ENCODE results near the gene CYP2A6. TPM values are rescaled to one million over a fixed set of nuclear protein-coding genes. Genes with fewer than 3 reads are reported as not detected.
A peak's percentile ranks its signal among the peaks of the same experiment; 100 is the strongest.
"Not testable (repeated sequence)": the region's sequence is repeated elsewhere in the genome, so short reads cannot be mapped to it uniquely, and the experiment has no call there.

The CYP2A6 gene
- total and polyA plus RNA-seq, 3 experiments from 2014 or later = not detected

GRCh38 chr19:40810649-40811408 lies 39.4 kb downstream of the CYP2A6 start:
- not testable (repeated sequence) for H3K9me3 ChIP-seq (ENCODE audit: low read length); H3K27me3 Mint-ChIP-seq; H3K27me3 ChIP-seq (ENCODE audit: insufficient read depth, low read length, poor library complexity, severe bottlenecking); H3K9me3 Mint-ChIP-seq
- CTCF ChIA-PET = interaction anchor here (2.1 kb wide), 1 partner anchor 147 kb away, joined by 6 read pairs; no protein-coding TSS in a partner anchor
- POLR2A ChIA-PET = interaction anchor here (0.6 to 0.9 kb wide), 2 partner anchors 9 to 12 kb away, joined by 3 to 4 read pairs; partner anchors contain the start of gene EGLN2
- DNase-seq = peak; percentile 36 to 70 (median 49)
- H3K4me1 ChIP-seq (ENCODE audit: insufficient read depth, low read length) = peaks cover 45% of the 10 kb centered on the region
- Mint-ChIP-seq H3K36me3 (peaks cover 4 to 40% (median 7%) of the 10 kb centered on the region in 3 donors), H3K4me1 (peaks cover 45 to 59% (median 57%) of the 10 kb centered on the region in 3 donors), H3K4me3 (peak overlapping the region; percentile 87 to 98 (median 92)), H3K27ac (peak overlapping the region in 7 of 8 donors; percentile 82 to 98 (median 87))
- H3K36me3 ChIP-seq (ENCODE audit: insufficient read depth, low read length) = peaks cover 15% of the 10 kb centered on the region
- H3K4me3 ChIP-seq (ENCODE audit: low read length) = peak overlapping the region; percentile 55
- peak overlapping the region; percentile 51 for H3K27ac ChIP-seq (ENCODE audit: low read depth, low read length)

GRCh38 chr19:40810160-40810559 lies 40.1 kb downstream of the CYP2A6 start:
- Histone ChIP-seq H3K36me3 (ENCODE audit: insufficient read depth, low read length) (peaks cover 15% of the 10 kb centered on the region), H3K4me3 (ENCODE audit: low read length) (no peak overlapping the region), H3K27me3 (ENCODE audit: insufficient read depth, low read length, poor library complexity, severe bottlenecking) (no peaks in the 10 kb centered on the region), H3K27ac (ENCODE audit: low read depth, low read length) (peak overlapping the region; percentile 18), H3K4me1 (ENCODE audit: insufficient read depth, low read length) (peaks cover 52% of the 10 kb centered on the region), H3K9me3 (ENCODE audit: low read length) (no peaks in the 10 kb centered on the region)
- CTCF ChIA-PET = no interaction called here
- POLR2A ChIA-PET = no interaction called here
- peak overlapping the region; percentile 43 to 76 (median 55) for H3K4me3 Mint-ChIP-seq
- peak overlapping the region in 3 of 8 donors; percentile 27 to 56 (median 46) for H3K27ac Mint-ChIP-seq
- H3K36me3 Mint-ChIP-seq = peaks cover 4 to 42% (median 7%) of the 10 kb centered on the region in 3 donors
- no peak for DNase-seq
- H3K9me3 Mint-ChIP-seq = no peaks in the 10 kb centered on the region
- peaks cover 52 to 65% (median 64%) of the 10 kb centered on the region in 3 donors for H3K4me1 Mint-ChIP-seq
- H3K27me3 Mint-ChIP-seq = peaks cover 0 to 4% of the 10 kb centered on the region in 2 donors

GRCh38 chr19:40809358-40810086 lies 40.7 kb downstream of the CYP2A6 start:
- Mint-ChIP-seq H3K9me3 (no peaks in the 10 kb centered on the region), H3K27me3 (peaks cover 0 to 4% of the 10 kb centered on the region in 2 donors)
- CTCF ChIA-PET = interaction anchor here (1.3 kb wide), 1 partner anchor 57 kb away, joined by 3 read pairs; no protein-coding TSS in a partner anchor

GRCh38 chr19:40808497-40808896 lies 41.8 kb downstream of the CYP2A6 start:
- peaks cover 15% of the 10 kb centered on the region for H3K36me3 ChIP-seq (ENCODE audit: insufficient read depth, low read length)
- CTCF ChIA-PET = interaction anchor here (1.0 to 4.6 kb wide), 6 partner anchors 10 to 145 kb away, joined by 3 to 38 read pairs (median 12); partner anchors contain the start of genes EGLN2 and RAB4B
- H3K27me3 ChIP-seq (ENCODE audit: insufficient read depth, low read length, poor library complexity, severe bottlenecking) = no peaks in the 10 kb centered on the region
- POLR2A ChIA-PET = no interaction called here
- no peak for DNase-seq
- Mint-ChIP-seq H3K4me3 (peak overlapping the region in 3 of 7 donors; percentile 19 to 56 (median 41)), H3K36me3 (peaks cover 5 to 52% (median 7%) of the 10 kb centered on the region in 3 donors), H3K4me1 (peaks cover 68 to 82% (median 81%) of the 10 kb centered on the region in 3 donors), H3K9me3 (no peaks in the 10 kb centered on the region), H3K27ac (peak overlapping the region in 6 of 8 donors; percentile 27 to 100 (median 91)), H3K27me3 (peaks cover 0 to 4% of the 10 kb centered on the region in 2 donors)
- H3K27ac ChIP-seq (ENCODE audit: low read depth, low read length) = no peak overlapping the region
- H3K9me3 ChIP-seq (ENCODE audit: low read length) = no peaks in the 10 kb centered on the region
- no peak overlapping the region for H3K4me3 ChIP-seq (ENCODE audit: low read length)
- H3K4me1 ChIP-seq (ENCODE audit: insufficient read depth, low read length) = peaks cover 69% of the 10 kb centered on the region

More at GRCh38 chr19:40809358-40810086, 40.7 kb downstream of the CYP2A6 start:
- no peak overlapping the region for H3K4me3 ChIP-seq (ENCODE audit: low read length)
- H3K9me3 ChIP-seq (ENCODE audit: low read length) = no peaks in the 10 kb centered on the region
- Mint-ChIP-seq H3K36me3 (peaks cover 5 to 45% (median 7%) of the 10 kb centered on the region in 3 donors), H3K4me3 (peak overlapping the region in 5 of 7 donors; percentile 43 to 76 (median 65)), H3K4me1 (peaks cover 58 to 72% (median 70%) of the 10 kb centered on the region in 3 donors), H3K27ac (peak overlapping the region in 5 of 8 donors; percentile 27 to 56 (median 43))
- H3K36me3 ChIP-seq (ENCODE audit: insufficient read depth, low read length) = peaks cover 15% of the 10 kb centered on the region
- H3K4me1 ChIP-seq (ENCODE audit: insufficient read depth, low read length) = peaks cover 58% of the 10 kb centered on the region
- H3K27me3 ChIP-seq (ENCODE audit: insufficient read depth, low read length, poor library complexity, severe bottlenecking) = no peaks in the 10 kb centered on the region
- peak overlapping the region; percentile 18 for H3K27ac ChIP-seq (ENCODE audit: low read depth, low read length)
- DNase-seq = no peak
- POLR2A ChIA-PET = interaction anchor here (0.7 kb wide), 1 partner anchor 55 kb away, joined by 3 read pairs; no protein-coding TSS in a partner anchor

GRCh38 chr19:40808021-40808325 lies 42.3 kb downstream of the CYP2A6 start:
- Histone ChIP-seq H3K36me3 (ENCODE audit: insufficient read depth, low read length) (peaks cover 15% of the 10 kb centered on the region), H3K27ac (ENCODE audit: low read depth, low read length) (no peak overlapping the region), H3K9me3 (ENCODE audit: low read length) (no peaks in the 10 kb centered on the region), H3K4me1 (ENCODE audit: insufficient read depth, low read length) (peaks cover 74% of the 10 kb centered on the region), H3K4me3 (ENCODE audit: low read length) (no peak overlapping the region), H3K27me3 (ENCODE audit: insufficient read depth, low read length, poor library complexity, severe bottlenecking) (no peaks in the 10 kb centered on the region)
- Mint-ChIP-seq H3K9me3 (no peaks in the 10 kb centered on the region), H3K4me3 (peak overlapping the region in 5 of 7 donors; percentile 13 to 76 (median 56)), H3K36me3 (peaks cover 5 to 56% (median 7%) of the 10 kb centered on the region in 3 donors), H3K27me3 (peaks cover 0 to 4% of the 10 kb centered on the region in 2 donors), H3K4me1 (peaks cover 73 to 86% (median 85%) of the 10 kb centered on the region in 3 donors), H3K27ac (peak overlapping the region; percentile 92 to 100 (median 98))
- DNase-seq = no peak
- CTCF ChIA-PET = interaction anchor here (1.0 to 4.6 kb wide), 6 partner anchors 10 to 145 kb away, joined by 4 to 38 read pairs (median 21); partner anchors contain the start of genes EGLN2 and RAB4B
- POLR2A ChIA-PET = interaction anchor here (3.7 kb wide), 1 partner anchor 30 kb away, joined by 34 read pairs; the partner anchor contains the start of gene RAB4B

DNA sequence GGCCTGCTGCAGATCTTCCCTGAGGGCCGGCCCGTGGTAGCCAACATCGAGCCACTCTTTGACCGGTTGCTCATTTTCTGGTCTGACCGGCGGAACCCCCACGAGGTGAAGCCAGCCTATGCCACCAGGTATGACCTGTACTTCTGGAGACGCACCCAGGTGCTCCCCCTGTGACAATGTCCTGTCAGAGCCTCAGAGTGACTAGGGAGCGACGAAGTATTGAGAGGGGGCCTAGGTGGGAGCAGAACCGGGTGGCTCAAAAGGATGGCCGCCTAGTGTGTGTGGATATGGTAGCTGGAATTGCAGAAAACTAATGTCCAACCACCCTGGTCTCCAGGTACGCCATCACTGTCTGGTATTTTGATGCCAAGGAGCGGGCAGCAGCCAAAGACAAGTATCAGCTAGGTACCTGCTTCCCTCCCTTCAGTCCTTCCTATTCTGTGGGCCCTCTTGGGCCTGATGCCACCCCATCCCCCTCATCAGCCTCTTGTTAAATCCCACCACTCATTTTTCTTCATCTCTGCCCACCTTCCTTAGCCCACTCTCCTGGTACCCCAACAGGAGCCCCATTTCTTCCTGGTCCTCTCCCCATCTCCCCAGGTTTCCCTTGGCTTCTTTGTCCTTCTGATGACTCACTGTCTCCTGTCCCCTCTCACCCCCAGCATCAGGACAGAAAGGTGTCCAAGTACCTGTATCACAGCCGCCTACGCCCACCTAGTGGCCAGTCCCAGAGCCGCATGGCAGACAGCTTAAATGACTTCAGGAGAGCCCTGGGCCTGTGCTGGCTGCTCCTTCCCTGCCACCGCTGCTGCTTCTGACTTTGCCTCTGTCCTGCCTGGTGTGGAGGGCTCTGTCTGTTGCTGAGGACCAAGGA lies 42.9 kb downstream of the CYP2A6 start:
- Mint-ChIP-seq H3K27me3 (peaks cover 0 to under 1% of the 10 kb centered on the region in 2 donors), H3K4me3 (peak overlapping the region; percentile 60 to 91 (median 82)), H3K36me3 (peaks cover 5 to 59% (median 7%) of the 10 kb centered on the region in 3 donors), H3K9me3 (no peaks in the 10 kb centered on the region), H3K27ac (peak overlapping the region; percentile 92 to 100 (median 98)), H3K4me1 (peaks cover 75 to 86% (median 85%) of the 10 kb centered on the region in 3 donors)
- peaks cover 80% of the 10 kb centered on the region for H3K4me1 ChIP-seq (ENCODE audit: insufficient read depth, low read length)
- H3K27me3 ChIP-seq (ENCODE audit: insufficient read depth, low read length, poor library complexity, severe bottlenecking) = no peaks in the 10 kb centered on the region
- no peaks in the 10 kb centered on the region for H3K9me3 ChIP-seq (ENCODE audit: low read length)
- H3K27ac ChIP-seq (ENCODE audit: low read depth, low read length) = peak overlapping the region; percentile 41
- POLR2A ChIA-PET = interaction anchor here (0.6 to 3.7 kb wide), 6 partner anchors 9 to 455 kb away, joined by 4 to 34 read pairs (median 8); partner anchors contain the start of genes ACTMAP, COQ8B, EGLN2 and ITPKC
- CTCF ChIA-PET = interaction anchor here (0.8 to 4.6 kb wide), 16 partner anchors 9 to 191 kb away, joined by 3 to 38 read pairs (median 4); partner anchors contain the start of genes ACTMAP, COQ8B, EGLN2 and RAB4B
- peak in 1 of 5 donors; percentile 16 for DNase-seq
- H3K36me3 ChIP-seq (ENCODE audit: insufficient read depth, low read length) = peaks cover 15% of the 10 kb centered on the region
- H3K4me3 ChIP-seq (ENCODE audit: low read length) = peak overlapping the region; percentile 27

All from CD8-positive, alpha-beta memory T cell (primary cell).